HEK293 (cell line): ENCODE data around the gene NFKBIB.

Source experiments
- CTCF ChIP-seq: fragments of 450-650 bp; formaldehyde crosslinking; IDR thresholded peaks from 2 replicates; pipeline ENCODE4 v1.5.1; 2016; ENCODE audit warnings: missing biosample characterization, missing genetic modification characterization
- KLF16 ChIP-seq: fragments of 450-650 bp; formaldehyde crosslinking; IDR thresholded peaks from 2 replicates; pipeline ENCODE4 v1.5.1; 2017; ENCODE audit warnings: missing biosample characterization, missing genetic modification characterization
- KLF7 ChIP-seq: fragments of 450-650 bp; formaldehyde crosslinking; IDR thresholded peaks from 2 replicates; pipeline ENCODE4 v1.5.1; 2016; ENCODE audit warnings: missing biosample characterization, missing genetic modification characterization, borderline replicate concordance
- MEIS1 ChIP-seq: sonication (generic); formaldehyde crosslinking; IDR thresholded peaks from 2 replicates; pipeline ENCODE4 v1.8.1; 2022; ENCODE audit warnings: missing genetic modification reagents, mild to moderate bottlenecking, borderline replicate concordance
- PRDM2 ChIP-seq: fragments of 450-650 bp; formaldehyde crosslinking; IDR thresholded peaks from 2 replicates; pipeline ENCODE4 v1.5.1; 2016; ENCODE audit warnings: missing biosample characterization, missing genetic modification characterization, borderline replicate concordance
- REST ChIP-seq: fragments of 450-650 bp; formaldehyde crosslinking; IDR thresholded peaks from 2 replicates; pipeline ENCODE4 v1.5.1; 2016; ENCODE audit warnings: missing biosample characterization, missing genetic modification characterization
- SP3 ChIP-seq: fragments of 450-650 bp; formaldehyde crosslinking; IDR thresholded peaks from 2 replicates; pipeline ENCODE4 v1.5.1; 2016; ENCODE audit warnings: missing biosample characterization, missing genetic modification characterization
- TRIM28 ChIP-seq: IDR thresholded peaks from 2 replicates; pipeline ENCODE4 v1.6.1; 2011; ENCODE audit warnings: low read length, control low read depth, borderline replicate concordance
- YY1 ChIP-seq: fragments of 450-650 bp; formaldehyde crosslinking; IDR thresholded peaks from 2 replicates; pipeline ENCODE4 v1.5.1; 2018; ENCODE audit warnings: missing biosample characterization, missing genetic modification characterization
- ZFHX2 ChIP-seq: fragments of 450-650 bp; formaldehyde crosslinking; conservative IDR thresholded peaks from 2 replicates; pipeline ENCODE4 v1.5.1; 2016; ENCODE audit warnings: missing biosample characterization, missing genetic modification characterization
- ZFP69B ChIP-seq: fragments of 450-650 bp; formaldehyde crosslinking; IDR thresholded peaks from 2 replicates; pipeline ENCODE4 v1.5.1; 2016; ENCODE audit warnings: missing biosample characterization, missing genetic modification characterization
- ZNF19 ChIP-seq: fragments of 450-650 bp; formaldehyde crosslinking; IDR thresholded peaks from 2 replicates; pipeline ENCODE4; 2016; ENCODE audit warnings: missing biosample characterization, missing genetic modification characterization, low read depth
- ZNF2 ChIP-seq: fragments of 450-650 bp; formaldehyde crosslinking; IDR thresholded peaks from 2 replicates; pipeline ENCODE4 v1.5.1; 2016; ENCODE audit warnings: missing biosample characterization, missing genetic modification characterization
- ZNF223 ChIP-seq: fragments of 450-650 bp; formaldehyde crosslinking; IDR thresholded peaks from 2 replicates; pipeline ENCODE4 v1.5.1; 2016; ENCODE audit warnings: missing biosample characterization, missing genetic modification characterization
- ZNF335 ChIP-seq: fragments of 450-650 bp; formaldehyde crosslinking; conservative IDR thresholded peaks from 2 replicates; pipeline ENCODE4 v1.5.1; 2016; ENCODE audit warnings: missing biosample characterization, missing genetic modification characterization
- ZNF350 ChIP-seq: fragments of 450-650 bp; formaldehyde crosslinking; IDR thresholded peaks from 2 replicates; pipeline ENCODE4 v1.5.0; 2017; ENCODE audit warnings: missing biosample characterization, mild to moderate bottlenecking, missing genetic modification characterization
- ZNF354C ChIP-seq: fragments of 450-650 bp; formaldehyde crosslinking; IDR thresholded peaks from 2 replicates; pipeline ENCODE4 v1.5.1; 2016; ENCODE audit warnings: missing biosample characterization, missing genetic modification characterization, low read depth, borderline replicate concordance
- ZNF394 ChIP-seq: fragments of 450-650 bp; formaldehyde crosslinking; IDR thresholded peaks from 2 replicates; pipeline ENCODE4 v1.5.1; 2016; ENCODE audit warnings: missing biosample characterization, missing genetic modification characterization, mild to moderate bottlenecking, moderate library complexity, borderline replicate concordance
- ZNF416 ChIP-seq: fragments of 450-650 bp; formaldehyde crosslinking; IDR thresholded peaks from 2 replicates; pipeline ENCODE4 v1.5.1; 2016; ENCODE audit warnings: missing biosample characterization, missing genetic modification characterization
- ZNF544 ChIP-seq: fragments of 450-650 bp; formaldehyde crosslinking; IDR thresholded peaks from 2 replicates; pipeline ENCODE4 v1.5.0; 2017; ENCODE audit warnings: missing biosample characterization, missing genetic modification characterization
- ZNF548 ChIP-seq: fragments of 450-650 bp; formaldehyde crosslinking; IDR thresholded peaks from 2 replicates; pipeline ENCODE4 v1.5.1; 2016; ENCODE audit warnings: missing biosample characterization, missing genetic modification characterization
- ZNF571 ChIP-seq: fragments of 450-650 bp; formaldehyde crosslinking; IDR thresholded peaks from 2 replicates; pipeline ENCODE4 v1.5.0; 2017; ENCODE audit warnings: missing biosample characterization, missing genetic modification characterization
- ZNF610 ChIP-seq: fragments of 450-650 bp; formaldehyde crosslinking; IDR thresholded peaks from 2 replicates; pipeline ENCODE4 v1.5.1; 2016; ENCODE audit warnings: missing biosample characterization, missing genetic modification characterization, borderline replicate concordance
- ZNF623 ChIP-seq: fragments of 450-650 bp; formaldehyde crosslinking; IDR thresholded peaks from 2 replicates; pipeline ENCODE4 v1.5.1; 2016; ENCODE audit warnings: missing biosample characterization, missing genetic modification characterization
- ZNF658 ChIP-seq: fragments of 450-650 bp; formaldehyde crosslinking; IDR thresholded peaks from 2 replicates; pipeline ENCODE4; 2016; ENCODE audit warnings: missing biosample characterization, missing genetic modification characterization
- ZSCAN23 ChIP-seq: fragments of 450-650 bp; formaldehyde crosslinking; IDR thresholded peaks from 2 replicates; pipeline ENCODE4 v1.5.1; 2016; ENCODE audit warnings: missing biosample characterization, missing genetic modification characterization
- TF ChIP-seq, protein P1 (sequence below): fragments of 450-650 bp; formaldehyde crosslinking; IDR thresholded peaks from 2 replicates; pipeline ENCODE4 v1.5.1; 2016; ENCODE audit warnings: missing biosample characterization, missing genetic modification characterization

Gene NFKBIB

DNA sequence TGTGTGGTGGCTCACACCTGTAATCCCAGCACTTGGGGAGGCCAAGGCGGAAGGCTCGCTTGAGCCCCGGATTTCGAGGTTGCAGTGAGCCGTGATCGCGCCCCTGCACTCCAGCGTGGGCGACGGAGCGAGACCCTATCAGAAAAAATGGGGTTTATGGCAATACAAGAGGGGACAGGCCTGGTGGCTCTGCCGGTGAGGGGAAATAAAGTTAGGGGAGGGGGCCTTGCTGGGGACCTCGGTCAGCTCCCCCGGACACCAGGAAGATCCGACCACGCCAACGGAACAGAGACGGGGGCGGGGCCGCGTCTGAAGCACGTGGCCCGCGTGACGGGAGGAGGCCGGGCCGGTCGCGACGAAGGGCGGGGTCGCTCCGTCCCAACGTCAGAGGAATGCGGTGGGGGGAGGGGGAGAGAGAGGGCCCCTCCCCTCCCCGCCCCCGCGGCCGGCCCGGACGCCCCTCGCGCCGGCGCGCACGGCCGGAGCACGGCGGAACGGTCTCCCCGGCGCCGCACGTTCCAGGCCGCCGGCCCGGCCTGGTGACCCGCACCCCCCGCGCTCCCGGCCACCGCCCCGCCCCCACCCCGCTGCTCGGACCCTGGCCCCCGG, 48.0 kb upstream of the NFKBIB start (continued):
- no peak for TF ChIP-seq TRIM28
- peak; percentile 39; the same call in 1 of the 2 replicates for TF ChIP-seq ZNF394 (tag by site-specific recombination)
- no peak for TF ChIP-seq ZNF571
- no peak for TF ChIP-seq ZSCAN23 (tag by site-specific recombination)
- TF ChIP-seq ZFP69B = peak; percentile 65; the same call in 1 of the 2 replicates
- TF ChIP-seq ZNF548 (tag by site-specific recombination) = no peak
- TF ChIP-seq ZNF544 = no peak
- TF ChIP-seq ZFHX2 (tag by site-specific recombination) = peak; percentile 97
- no peak for TF ChIP-seq ZNF223 (tag by site-specific recombination)
- TF ChIP-seq ZNF658 = no peak
- TF ChIP-seq, protein P1, sequence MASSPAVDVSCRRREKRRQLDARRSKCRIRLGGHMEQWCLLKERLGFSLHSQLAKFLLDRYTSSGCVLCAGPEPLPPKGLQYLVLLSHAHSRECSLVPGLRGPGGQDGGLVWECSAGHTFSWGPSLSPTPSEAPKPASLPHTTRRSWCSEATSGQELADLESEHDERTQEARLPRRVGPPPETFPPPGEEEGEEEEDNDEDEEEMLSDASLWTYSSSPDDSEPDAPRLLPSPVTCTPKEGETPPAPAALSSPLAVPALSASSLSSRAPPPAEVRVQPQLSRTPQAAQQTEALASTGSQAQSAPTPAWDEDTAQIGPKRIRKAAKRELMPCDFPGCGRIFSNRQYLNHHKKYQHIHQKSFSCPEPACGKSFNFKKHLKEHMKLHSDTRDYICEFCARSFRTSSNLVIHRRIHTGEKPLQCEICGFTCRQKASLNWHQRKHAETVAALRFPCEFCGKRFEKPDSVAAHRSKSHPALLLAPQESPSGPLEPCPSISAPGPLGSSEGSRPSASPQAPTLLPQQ (tag by site-specific recombination) = peak; percentile 66
- peak; percentile 95 for TF ChIP-seq SP3 (tag by site-specific recombination)
- no peak for TF ChIP-seq ZNF19 (tag by site-specific recombination)
- TF ChIP-seq REST (tag by site-specific recombination) = peak; percentile 98
- no peak; the same call in 1 of the 2 replicates for TF ChIP-seq ZNF623 (tag by site-specific recombination)
- peak; percentile 53; the same call in 1 of the 2 replicates for TF ChIP-seq ZNF610 (tag by site-specific recombination)
- no peak for TF ChIP-seq ZNF354C (tag by site-specific recombination)
- peak; percentile 99 for TF ChIP-seq KLF16 (tag by site-specific recombination)
- 0 out of 2 replicates have a peak, but pooled peaks have one; percentile 0 for TF ChIP-seq YY1 (tag by site-specific recombination)
- TF ChIP-seq ZNF335 = peak; percentile 97
- TF ChIP-seq KLF7 (tag by site-specific recombination) = peak; percentile 96
- no peak for TF ChIP-seq MEIS1
- no peak for TF ChIP-seq PRDM2 (tag by site-specific recombination)
- TF ChIP-seq CTCF (tag by site-specific recombination) = no peak
- peak; percentile 84; the same call in 1 of the 2 replicates for TF ChIP-seq ZNF2 (tag by site-specific recombination)
- TF ChIP-seq ZNF416 (tag by site-specific recombination) = no peak
- no peak for TF ChIP-seq ZNF350 (tag by site-specific recombination)
